ENCODE data around the gene UBE2QL1.

The UBE2QL1 gene

GRCh38 chr5:6466975-6467567 is 18.4 kb downstream of the UBE2QL1 start:
- Histone ChIP-seq H3K4me1 (ENCODE audit: control insufficient read depth, insufficient read depth, low read length) (no peaks in the 10 kb centered on the region), H3K9ac (ENCODE audit: low read length in 2 of 2) (no peak overlapping the region), H3K27me3 (ENCODE audit: control insufficient read depth in 1 of 2, insufficient read depth in 2 of 2, low read length in 2 of 2) (no peaks in the 10 kb centered on the region), H3K36me3 (ENCODE audit: control insufficient read depth in 2 of 2, insufficient read depth in 2 of 2, low read length in 2 of 2) (no peaks in the 10 kb centered on the region), H3K27ac (ENCODE audit: low read length) (no peak overlapping the region), H3K4me3 (ENCODE audit: low read length in 2 of 2) (no peak overlapping the region), H3K9me3 (ENCODE audit: control insufficient read depth in 2 of 2, low read length in 2 of 2) (peaks cover 0 to 5% of the 10 kb centered on the region in 2 donors)

DNA sequence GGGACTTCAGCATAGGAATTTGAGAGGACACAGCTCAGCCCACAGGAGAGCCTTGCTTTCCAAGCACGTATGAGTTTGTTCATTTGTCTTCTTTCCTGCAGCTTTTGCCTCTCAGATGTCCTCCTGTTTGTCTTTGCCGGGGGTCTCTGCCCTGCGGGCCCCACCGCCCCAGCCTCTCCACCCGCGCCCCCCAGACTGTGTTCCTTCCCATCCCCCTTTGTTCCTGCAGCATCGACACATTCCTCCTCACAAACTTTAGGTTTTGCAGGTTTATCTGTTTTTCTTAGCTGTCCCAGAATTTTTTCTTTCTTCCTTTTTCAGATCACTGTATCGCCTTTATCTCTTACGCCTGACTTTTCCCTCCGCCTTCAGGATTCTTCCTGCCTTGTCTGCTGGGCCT is 18.9 kb downstream of the UBE2QL1 start:
- peaks cover 0 to 5% of the 10 kb centered on the region in 2 donors for H3K9me3 ChIP-seq (ENCODE audit: control insufficient read depth in 2 of 2, low read length in 2 of 2)
- H3K27ac ChIP-seq (ENCODE audit: low read length) = no peak overlapping the region
- H3K4me3 ChIP-seq (ENCODE audit: low read length in 2 of 2) = no peak overlapping the region
- H3K27me3 ChIP-seq (ENCODE audit: control insufficient read depth in 1 of 2, insufficient read depth in 2 of 2, low read length in 2 of 2) = no peaks in the 10 kb centered on the region
- no peaks in the 10 kb centered on the region for H3K36me3 ChIP-seq (ENCODE audit: control insufficient read depth in 2 of 2, insufficient read depth in 2 of 2, low read length in 2 of 2)
- no peaks in the 10 kb centered on the region for H3K4me1 ChIP-seq (ENCODE audit: control insufficient read depth, insufficient read depth, low read length)
- H3K9ac ChIP-seq (ENCODE audit: low read length in 2 of 2) = no peak overlapping the region

GRCh38 chr5:6468104-6468503 is 19.4 kb downstream of the UBE2QL1 start:
- Histone ChIP-seq H3K36me3 (ENCODE audit: control insufficient read depth in 2 of 2, insufficient read depth in 2 of 2, low read length in 2 of 2) (no peaks in the 10 kb centered on the region), H3K9ac (ENCODE audit: low read length in 2 of 2) (no peak overlapping the region), H3K4me1 (ENCODE audit: control insufficient read depth, insufficient read depth, low read length) (no peaks in the 10 kb centered on the region), H3K9me3 (ENCODE audit: control insufficient read depth in 2 of 2, low read length in 2 of 2) (peaks cover 0 to 5% of the 10 kb centered on the region in 2 donors), H3K27ac (ENCODE audit: low read length) (no peak overlapping the region), H3K4me3 (ENCODE audit: low read length in 2 of 2) (no peak overlapping the region), H3K27me3 (ENCODE audit: control insufficient read depth in 1 of 2, insufficient read depth in 2 of 2, low read length in 2 of 2) (no peaks in the 10 kb centered on the region)

DNA sequence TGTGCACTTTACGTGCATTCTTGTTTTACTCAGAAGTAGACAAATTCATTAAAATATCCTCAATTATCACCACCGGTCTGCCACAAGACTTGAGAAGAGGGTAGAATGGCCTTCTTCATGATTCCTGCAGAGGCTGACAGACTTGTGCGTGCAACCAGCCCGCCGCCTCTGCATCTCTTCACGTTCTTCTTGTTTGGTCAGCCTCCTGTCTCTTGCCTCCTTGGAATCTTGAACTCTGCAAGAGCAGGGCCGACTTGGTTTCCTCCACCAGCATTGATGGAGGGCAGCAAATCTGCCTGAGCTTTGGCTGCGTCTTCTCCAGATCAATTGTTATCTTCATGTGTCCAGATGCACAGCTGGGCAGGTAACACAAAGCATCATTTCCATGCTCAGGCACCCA is 20.2 kb downstream of the UBE2QL1 start:
- H3K9me3 ChIP-seq (ENCODE audit: control insufficient read depth in 2 of 2, low read length in 2 of 2) = peaks cover 0 to 5% of the 10 kb centered on the region in 2 donors
- no peak overlapping the region for H3K27ac ChIP-seq (ENCODE audit: low read length)
- no peaks in the 10 kb centered on the region for H3K36me3 ChIP-seq (ENCODE audit: control insufficient read depth in 2 of 2, insufficient read depth in 2 of 2, low read length in 2 of 2)
- H3K4me3 ChIP-seq (ENCODE audit: low read length in 2 of 2) = no peak overlapping the region
- no peaks in the 10 kb centered on the region for H3K4me1 ChIP-seq (ENCODE audit: control insufficient read depth, insufficient read depth, low read length)
- no peaks in the 10 kb centered on the region for H3K27me3 ChIP-seq (ENCODE audit: control insufficient read depth in 1 of 2, insufficient read depth in 2 of 2, low read length in 2 of 2)
- no peak overlapping the region for H3K9ac ChIP-seq (ENCODE audit: low read length in 2 of 2)

GRCh38 chr5:6469836-6470235 is 21.2 kb downstream of the UBE2QL1 start:
- Histone ChIP-seq H3K27ac (ENCODE audit: low read length) (no peak overlapping the region), H3K9ac (ENCODE audit: low read length in 2 of 2) (no peak overlapping the region), H3K36me3 (ENCODE audit: control insufficient read depth in 2 of 2, insufficient read depth in 2 of 2, low read length in 2 of 2) (no peaks in the 10 kb centered on the region), H3K4me1 (ENCODE audit: control insufficient read depth, insufficient read depth, low read length) (no peaks in the 10 kb centered on the region), H3K4me3 (ENCODE audit: low read length in 2 of 2) (no peak overlapping the region), H3K27me3 (ENCODE audit: control insufficient read depth in 1 of 2, insufficient read depth in 2 of 2, low read length in 2 of 2) (no peaks in the 10 kb centered on the region), H3K9me3 (ENCODE audit: control insufficient read depth in 2 of 2, low read length in 2 of 2) (peaks cover 0 to 5% of the 10 kb centered on the region in 2 donors)

- Histone ChIP-seq H3K4me3 (ENCODE audit: low read length in 2 of 2) (no peak overlapping the region), H3K4me1 (ENCODE audit: control insufficient read depth, insufficient read depth, low read length) (no peaks in the 10 kb centered on the region), H3K9me3 (ENCODE audit: control insufficient read depth in 2 of 2, low read length in 2 of 2) (peaks cover 0 to 5% of the 10 kb centered on the region in 2 donors), H3K9ac (ENCODE audit: low read length in 2 of 2) (no peak overlapping the region), H3K36me3 (ENCODE audit: control insufficient read depth in 2 of 2, insufficient read depth in 2 of 2, low read length in 2 of 2) (no peaks in the 10 kb centered on the region), H3K27me3 (ENCODE audit: control insufficient read depth in 1 of 2, insufficient read depth in 2 of 2, low read length in 2 of 2) (no peaks in the 10 kb centered on the region), H3K27ac (ENCODE audit: low read length) (no peak overlapping the region)
Measured at GRCh38 chr5:6470672-6471071, 22.0 kb downstream of the UBE2QL1 start.

DNA sequence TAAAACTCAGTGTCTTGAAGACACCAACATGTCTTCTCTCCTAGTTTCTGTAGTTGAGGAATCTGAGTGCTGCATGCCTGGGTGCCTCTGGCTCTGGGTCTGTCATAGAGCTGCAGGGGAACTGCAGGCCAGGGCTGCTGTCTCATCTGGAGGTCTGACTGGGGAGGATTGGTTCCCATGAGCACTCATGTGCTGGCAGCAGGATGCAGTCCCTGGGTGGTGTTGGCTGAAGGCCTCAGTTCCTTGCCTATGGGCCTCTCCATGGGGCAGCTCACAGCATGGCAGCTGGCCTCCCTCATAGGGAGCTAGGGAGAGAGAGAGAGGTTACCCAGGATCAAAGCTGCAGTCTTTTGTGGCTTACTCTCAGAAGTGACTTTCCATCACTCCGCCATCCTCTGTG is 22.6 kb downstream of the UBE2QL1 start:
- Histone ChIP-seq H3K36me3 (ENCODE audit: control insufficient read depth in 2 of 2, insufficient read depth in 2 of 2, low read length in 2 of 2) (no peaks in the 10 kb centered on the region), H3K9ac (ENCODE audit: low read length in 2 of 2) (no peak overlapping the region), H3K27me3 (ENCODE audit: control insufficient read depth in 1 of 2, insufficient read depth in 2 of 2, low read length in 2 of 2) (no peaks in the 10 kb centered on the region), H3K4me1 (ENCODE audit: control insufficient read depth, insufficient read depth, low read length) (no peaks in the 10 kb centered on the region), H3K9me3 (ENCODE audit: control insufficient read depth in 2 of 2, low read length in 2 of 2) (peaks cover 0 to 5% of the 10 kb centered on the region in 2 donors), H3K4me3 (ENCODE audit: low read length in 2 of 2) (no peak overlapping the region), H3K27ac (ENCODE audit: low read length) (no peak overlapping the region)

DNA sequence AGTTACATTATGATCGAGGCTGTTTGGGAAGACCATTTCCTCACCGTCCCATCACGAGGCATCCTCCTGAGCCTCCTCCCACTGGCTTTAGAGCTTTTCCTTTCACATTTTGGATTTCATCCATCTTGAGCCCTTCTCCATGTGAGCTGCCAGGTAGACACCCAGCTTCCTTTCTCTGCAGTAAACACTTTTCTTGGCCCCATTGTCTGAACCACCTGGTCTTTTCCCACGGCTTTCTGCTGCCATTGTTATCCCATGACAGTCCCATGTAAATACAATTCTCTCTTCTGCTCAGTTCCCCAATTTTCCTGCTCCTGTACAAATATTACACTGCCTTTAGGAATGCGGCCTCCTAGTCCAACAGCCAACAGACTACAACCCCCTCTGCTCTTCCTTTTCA is 24.1 kb downstream of the UBE2QL1 start:
- no peaks in the 10 kb centered on the region for H3K4me1 ChIP-seq (ENCODE audit: control insufficient read depth, insufficient read depth, low read length)
- H3K27me3 ChIP-seq (ENCODE audit: control insufficient read depth in 1 of 2, insufficient read depth in 2 of 2, low read length in 2 of 2) = no peaks in the 10 kb centered on the region
- peaks cover 0 to 5% of the 10 kb centered on the region in 2 donors for H3K9me3 ChIP-seq (ENCODE audit: control insufficient read depth in 2 of 2, low read length in 2 of 2)
- no peak overlapping the region for H3K9ac ChIP-seq (ENCODE audit: low read length in 2 of 2)
- no peak overlapping the region for H3K4me3 ChIP-seq (ENCODE audit: low read length in 2 of 2)
- no peak overlapping the region for H3K27ac ChIP-seq (ENCODE audit: low read length)
- H3K36me3 ChIP-seq (ENCODE audit: control insufficient read depth in 2 of 2, insufficient read depth in 2 of 2, low read length in 2 of 2) = no peaks in the 10 kb centered on the region

- H3K9me3 ChIP-seq (ENCODE audit: control insufficient read depth in 2 of 2, low read length in 2 of 2) = peaks cover 0 to 5% of the 10 kb centered on the region in 2 donors
- no peaks in the 10 kb centered on the region for H3K36me3 ChIP-seq (ENCODE audit: control insufficient read depth in 2 of 2, insufficient read depth in 2 of 2, low read length in 2 of 2)
- H3K27ac ChIP-seq (ENCODE audit: low read length) = no peak overlapping the region
- H3K4me1 ChIP-seq (ENCODE audit: control insufficient read depth, insufficient read depth, low read length) = no peaks in the 10 kb centered on the region
- no peaks in the 10 kb centered on the region for H3K27me3 ChIP-seq (ENCODE audit: control insufficient read depth in 1 of 2, insufficient read depth in 2 of 2, low read length in 2 of 2)
- no peak overlapping the region for H3K4me3 ChIP-seq (ENCODE audit: low read length in 2 of 2)
- H3K9ac ChIP-seq (ENCODE audit: low read length in 2 of 2) = no peak overlapping the region
Measured at GRCh38 chr5:6473284-6473683, 24.6 kb downstream of the UBE2QL1 start.

GRCh38 chr5:6475626-6476312 is 27.1 kb downstream of the UBE2QL1 start:
- Histone ChIP-seq H3K27me3 (ENCODE audit: control insufficient read depth in 1 of 2, insufficient read depth in 2 of 2, low read length in 2 of 2) (no peaks in the 10 kb centered on the region), H3K9ac (ENCODE audit: low read length in 2 of 2) (no peak overlapping the region), H3K9me3 (ENCODE audit: control insufficient read depth in 2 of 2, low read length in 2 of 2) (peaks cover 0 to 5% of the 10 kb centered on the region in 2 donors), H3K4me3 (ENCODE audit: low read length in 2 of 2) (no peak overlapping the region), H3K27ac (ENCODE audit: low read length) (no peak overlapping the region), H3K36me3 (ENCODE audit: control insufficient read depth in 2 of 2, insufficient read depth in 2 of 2, low read length in 2 of 2) (no peaks in the 10 kb centered on the region), H3K4me1 (ENCODE audit: control insufficient read depth, insufficient read depth, low read length) (no peaks in the 10 kb centered on the region)

DNA sequence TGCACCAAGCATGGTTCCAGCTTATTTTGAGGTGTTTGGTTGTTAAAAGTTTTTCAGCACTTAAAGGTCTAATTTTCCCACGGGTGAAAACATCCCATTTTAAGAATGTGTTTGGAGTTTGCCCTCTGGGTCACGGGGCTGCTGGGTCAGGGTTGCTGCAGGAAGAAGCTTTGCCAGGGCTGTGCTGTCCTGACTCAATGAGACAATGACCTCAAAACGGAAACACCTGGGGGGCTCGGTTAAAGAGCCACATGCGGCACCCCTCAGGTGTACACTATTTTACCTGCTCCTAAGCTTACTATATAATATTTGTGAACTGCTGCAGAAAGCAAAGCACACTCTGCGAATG is 27.6 kb downstream of the UBE2QL1 start:
- H3K4me1 ChIP-seq (ENCODE audit: control insufficient read depth, insufficient read depth, low read length) = no peaks in the 10 kb centered on the region
- H3K27ac ChIP-seq (ENCODE audit: low read length) = no peak overlapping the region

More for the DNA sequence above, 27.6 kb downstream of the UBE2QL1 start:
- peaks cover 0 to 2% of the 10 kb centered on the region in 2 donors for H3K9me3 ChIP-seq (ENCODE audit: control insufficient read depth in 2 of 2, low read length in 2 of 2)
- H3K9ac ChIP-seq (ENCODE audit: low read length in 2 of 2) = no peak overlapping the region
- no peak overlapping the region for H3K4me3 ChIP-seq (ENCODE audit: low read length in 2 of 2)
- H3K36me3 ChIP-seq (ENCODE audit: control insufficient read depth in 2 of 2, insufficient read depth in 2 of 2, low read length in 2 of 2) = no peaks in the 10 kb centered on the region
- H3K27me3 ChIP-seq (ENCODE audit: control insufficient read depth in 1 of 2, insufficient read depth in 2 of 2, low read length in 2 of 2) = no peaks in the 10 kb centered on the region

All from stomach smooth muscle (tissue), 2 donors.